ENCODE measurements around the gene KRIT1. TPM values are rescaled to one million over a fixed set of nuclear protein-coding genes. Genes with fewer than 3 reads are reported as not detected.
A peak's percentile ranks its signal among the peaks of the same experiment; 100 is the strongest.

KRIT1 gene
- total RNA-seq, 5 donors from 2014 or later (not counting 1 experiment from before 2014, with no cell fraction given), result 44.8 to 65.6 (median 48.9) TPM

GRCh38 chr7:92253251-92253650, 7.5 kb upstream of the KRIT1 start:
- Mint-ChIP-seq H3K27me3 (no peaks in the 10 kb centered on the region), H3K36me3 (peaks cover 20% of the 10 kb centered on the region), H3K4me3 (no peak overlapping the region), H3K27ac (no peak overlapping the region), H3K9me3 (peaks cover 0 to 5% (median 4%) of the 10 kb centered on the region in 3 donors), H3K4me1 (peaks cover 35 to 47% (median 47%) of the 10 kb centered on the region in 3 donors)
- H3K27ac ChIP-seq (ENCODE audit: low read length), result no peak overlapping the region
- H3K27me3 ChIP-seq (replicated peaks in 1 of 2; ENCODE audit: control insufficient read depth in 2 of 2, extremely low read depth in 1 of 2, insufficient read depth in 2 of 2, low read length in 1 of 2), result no peaks in the 10 kb centered on the region
- H3K4me1 ChIP-seq (ENCODE audit: control insufficient read depth in 1 of 2, extremely low read depth in 1 of 2, insufficient read depth in 2 of 2, low read length in 2 of 2), result peaks cover 0 to 3% of the 10 kb centered on the region in 2 experiments
- ChIA-PET CTCF (no interaction called here), POLR2A (no interaction called here)
- no peaks in the 10 kb centered on the region for H3K9me3 ChIP-seq
- no peak for DNase-seq
- WGBS (ENCODE audit: insufficient coverage), result 88% methylated on average over 1 of the region's 1 CpG
- no peaks in the 10 kb centered on the region for H3K36me3 ChIP-seq (ENCODE audit: control insufficient read depth in 2 of 2, extremely low read depth in 1 of 2, insufficient read depth in 1 of 2, low read length in 1 of 2)
- ATAC-seq (replicated peaks in 1 of 4), result no peak
- no peak overlapping the region for H3K4me3 ChIP-seq (ENCODE audit: control insufficient read depth in 1 of 2, extremely low read depth in 1 of 2, low read length in 1 of 2)

GRCh38 chr7:92251181-92251580, 5.5 kb upstream of the KRIT1 start:
- CTCF ChIA-PET, result interaction anchor here in 1 of 2 donors (1.0 kb wide), 1 partner anchor 10 kb away, joined by 5 read pairs; no protein-coding TSS in a partner anchor
- no peaks in the 10 kb centered on the region for H3K9me3 ChIP-seq
- H3K36me3 Mint-ChIP-seq, result peaks cover 17% of the 10 kb centered on the region
- H3K36me3 ChIP-seq (ENCODE audit: control insufficient read depth in 2 of 2, extremely low read depth in 1 of 2, insufficient read depth in 1 of 2, low read length in 1 of 2), result no peaks in the 10 kb centered on the region
- no peak overlapping the region for H3K27ac ChIP-seq (ENCODE audit: low read length)
- H3K27ac Mint-ChIP-seq, result no peak overlapping the region
- H3K9me3 Mint-ChIP-seq, result peaks cover 0 to 5% (median 4%) of the 10 kb centered on the region in 3 donors
- DNase-seq (no peak), ATAC-seq (replicated peaks in 1 of 4) (no peak)
- POLR2A ChIA-PET, result no interaction called here
- WGBS (ENCODE audit: insufficient coverage), result no CpG with 5 or more reads among the region's 1 CpG
- peaks cover 7 to 17% of the 10 kb centered on the region in 2 experiments for H3K4me1 ChIP-seq (ENCODE audit: control insufficient read depth in 1 of 2, extremely low read depth in 1 of 2, insufficient read depth in 2 of 2, low read length in 2 of 2)
- no peaks in the 10 kb centered on the region for H3K27me3 Mint-ChIP-seq
- peaks cover 51 to 54% (median 53%) of the 10 kb centered on the region in 3 donors for H3K4me1 Mint-ChIP-seq
- H3K4me3 Mint-ChIP-seq, result no peak overlapping the region
- no peak overlapping the region for H3K4me3 ChIP-seq (ENCODE audit: control insufficient read depth in 1 of 2, extremely low read depth in 1 of 2, low read length in 1 of 2)
- H3K27me3 ChIP-seq (replicated peaks in 1 of 2; ENCODE audit: control insufficient read depth in 2 of 2, extremely low read depth in 1 of 2, insufficient read depth in 2 of 2, low read length in 1 of 2), result no peaks in the 10 kb centered on the region

GRCh38 chr7:92250603-92251002, 4.9 kb upstream of the KRIT1 start:
- CTCF ChIA-PET, result interaction anchor here in 1 of 2 donors (1.0 kb wide), 1 partner anchor 10 kb away, joined by 5 read pairs; no protein-coding TSS in a partner anchor
- peaks cover 47 to 50% (median 49%) of the 10 kb centered on the region in 3 donors for H3K4me1 Mint-ChIP-seq

GRCh38 chr7:92246360-92247101, 817 bp upstream of the KRIT1 start:
- DNase-seq (peak in 29 of 35 experiments; percentile 2 to 60 (median 21)), ATAC-seq (replicated peaks in 1 of 4) (peak; percentile 52 to 56 (median 56))
- ChIA-PET POLR2A (interaction anchor here (0.6 to 1.6 kb wide), 6 partner anchors 9 to 847 kb away, joined by 3 to 5 read pairs (median 4); no protein-coding TSS in a partner anchor), CTCF (interaction anchor here (0.6 to 3.0 kb wide), 10 partner anchors 9 to 590 kb away, joined by 3 to 31 read pairs (median 4); partner anchors contain the start of genes GATAD1 (in 2 of the 2), CDK6 (in 1 of the 2), LRRD1 (in 1 of the 2) and PEX1 (in 1 of the 2))
- peak overlapping the region; percentile 86 to 99 (median 99) for H3K4me3 Mint-ChIP-seq
- peaks cover 51 to 60% (median 59%) of the 10 kb centered on the region in 3 donors for H3K4me1 Mint-ChIP-seq
- no peaks in the 10 kb centered on the region for H3K9me3 Mint-ChIP-seq
- H3K27ac Mint-ChIP-seq, result peak overlapping the region; percentile 49 to 86
- H3K36me3 Mint-ChIP-seq, result peaks cover 1% of the 10 kb centered on the region
- H3K9me3 ChIP-seq, result no peaks in the 10 kb centered on the region
- H3K27me3 ChIP-seq (replicated peaks in 1 of 2; ENCODE audit: control insufficient read depth in 2 of 2, extremely low read depth in 1 of 2, insufficient read depth in 2 of 2, low read length in 1 of 2), result no peaks in the 10 kb centered on the region
- H3K4me3 ChIP-seq (ENCODE audit: control insufficient read depth in 1 of 2, extremely low read depth in 1 of 2, low read length in 1 of 2), result peak overlapping the region; percentile 61 to 89
- H3K4me1 ChIP-seq (ENCODE audit: control insufficient read depth in 1 of 2, extremely low read depth in 1 of 2, insufficient read depth in 2 of 2, low read length in 2 of 2), result peaks cover 10 to 25% of the 10 kb centered on the region in 2 experiments
- H3K36me3 ChIP-seq (ENCODE audit: control insufficient read depth in 2 of 2, extremely low read depth in 1 of 2, insufficient read depth in 1 of 2, low read length in 1 of 2), result no peaks in the 10 kb centered on the region
- 0% methylated on average over 21 of the region's 35 CpGs for WGBS (ENCODE audit: insufficient coverage)
- peak overlapping the region; percentile 45 for H3K27ac ChIP-seq (ENCODE audit: low read length)
- H3K27me3 Mint-ChIP-seq, result no peaks in the 10 kb centered on the region

More at GRCh38 chr7:92250603-92251002, 4.9 kb upstream of the KRIT1 start:
- Histone ChIP-seq H3K27me3 (replicated peaks in 1 of 2; ENCODE audit: control insufficient read depth in 2 of 2, extremely low read depth in 1 of 2, insufficient read depth in 2 of 2, low read length in 1 of 2) (no peaks in the 10 kb centered on the region), H3K4me3 (ENCODE audit: control insufficient read depth in 1 of 2, extremely low read depth in 1 of 2, low read length in 1 of 2) (no peak overlapping the region), H3K36me3 (ENCODE audit: control insufficient read depth in 2 of 2, extremely low read depth in 1 of 2, insufficient read depth in 1 of 2, low read length in 1 of 2) (no peaks in the 10 kb centered on the region), H3K27ac (ENCODE audit: low read length) (no peak overlapping the region), H3K4me1 (ENCODE audit: control insufficient read depth in 1 of 2, extremely low read depth in 1 of 2, insufficient read depth in 2 of 2, low read length in 2 of 2) (peaks cover 7 to 17% of the 10 kb centered on the region in 2 experiments), H3K9me3 (no peaks in the 10 kb centered on the region)
- Mint-ChIP-seq H3K36me3 (peaks cover 17% of the 10 kb centered on the region), H3K9me3 (peaks cover 0 to 5% (median 4%) of the 10 kb centered on the region in 3 donors), H3K27me3 (no peaks in the 10 kb centered on the region), H3K4me3 (no peak overlapping the region), H3K27ac (no peak overlapping the region)
- POLR2A ChIA-PET, result interaction anchor here in 1 of 2 donors (0.6 kb wide), 1 partner anchor 159 kb away, joined by 4 read pairs; no protein-coding TSS in a partner anchor
- ATAC-seq (replicated peaks in 1 of 4) (no peak), DNase-seq (no peak)

GRCh38 chr7:92244808-92245486, 767 bp downstream of the KRIT1 start:
- WGBS (ENCODE audit: insufficient coverage), result 0% methylated on average over 5 of the region's 11 CpGs
- Mint-ChIP-seq H3K27me3 (no peaks in the 10 kb centered on the region), H3K4me1 (peaks cover 45 to 55% (median 54%) of the 10 kb centered on the region in 3 donors), H3K36me3 (peaks cover 7% of the 10 kb centered on the region), H3K27ac (peak overlapping the region; percentile 98), H3K9me3 (no peaks in the 10 kb centered on the region), H3K4me3 (peak overlapping the region; percentile 95 to 99 (median 99))
- Histone ChIP-seq H3K27me3 (replicated peaks in 1 of 2; ENCODE audit: control insufficient read depth in 2 of 2, extremely low read depth in 1 of 2, insufficient read depth in 2 of 2, low read length in 1 of 2) (no peaks in the 10 kb centered on the region), H3K36me3 (ENCODE audit: control insufficient read depth in 2 of 2, extremely low read depth in 1 of 2, insufficient read depth in 1 of 2, low read length in 1 of 2) (peaks cover 0 to 6% of the 10 kb centered on the region in 2 donors), H3K27ac (ENCODE audit: low read length) (peak overlapping the region; percentile 87), H3K9me3 (no peaks in the 10 kb centered on the region), H3K4me1 (ENCODE audit: control insufficient read depth in 1 of 2, extremely low read depth in 1 of 2, insufficient read depth in 2 of 2, low read length in 2 of 2) (peaks cover 10 to 25% of the 10 kb centered on the region in 2 experiments), H3K4me3 (ENCODE audit: control insufficient read depth in 1 of 2, extremely low read depth in 1 of 2, low read length in 1 of 2) (peak overlapping the region; percentile 61 to 89)
- CTCF ChIA-PET, result interaction anchor here in 1 of 2 donors (1.0 to 3.0 kb wide), 3 partner anchors 66 to 284 kb away, joined by 3 to 31 read pairs (median 3); partner anchors contain the start of genes GATAD1, LRRD1, PEX1 and RBM48
- DNase-seq, result peak in 15 of 35 experiments; percentile 1 to 61 (median 14)
- POLR2A ChIA-PET, result interaction anchor here in 1 of 2 donors (0.6 to 1.6 kb wide), 4 partner anchors 185 to 872 kb away, joined by 3 to 5 read pairs (median 4); partner anchors contain the start of genes PEX1 and RBM48
- ATAC-seq (replicated peaks in 1 of 4), result peak in 2 of 4 experiments; percentile 0 to 9

GRCh38 chr7:92242972-92243371, 2.7 kb downstream of the KRIT1 start:
- CTCF ChIA-PET, result interaction anchor here in 1 of 2 donors (1.3 kb wide), 1 partner anchor 205 kb away, joined by 3 read pairs; the partner anchor contains the start of gene GATAD1
- H3K4me1 Mint-ChIP-seq, result peaks cover 39 to 52% (median 44%) of the 10 kb centered on the region in 3 donors
- Histone ChIP-seq H3K27me3 (replicated peaks in 1 of 2; ENCODE audit: control insufficient read depth in 2 of 2, extremely low read depth in 1 of 2, insufficient read depth in 2 of 2, low read length in 1 of 2) (no peaks in the 10 kb centered on the region), H3K4me3 (ENCODE audit: control insufficient read depth in 1 of 2, extremely low read depth in 1 of 2, low read length in 1 of 2) (no peak overlapping the region), H3K4me1 (ENCODE audit: control insufficient read depth in 1 of 2, extremely low read depth in 1 of 2, insufficient read depth in 2 of 2, low read length in 2 of 2) (peaks cover 10 to 20% of the 10 kb centered on the region in 2 experiments), H3K9me3 (no peaks in the 10 kb centered on the region), H3K36me3 (ENCODE audit: control insufficient read depth in 2 of 2, extremely low read depth in 1 of 2, insufficient read depth in 1 of 2, low read length in 1 of 2) (peaks cover 0 to 15% of the 10 kb centered on the region in 2 donors), H3K27ac (ENCODE audit: low read length) (no peak overlapping the region)
- H3K27me3 Mint-ChIP-seq, result no peaks in the 10 kb centered on the region
- POLR2A ChIA-PET, result interaction anchor here in 1 of 2 donors (0.6 kb wide), 1 partner anchor 286 kb away, joined by 3 read pairs; the partner anchor contains the start of gene RBM48
- H3K27ac Mint-ChIP-seq, result no peak overlapping the region
- no peaks in the 10 kb centered on the region for H3K9me3 Mint-ChIP-seq
- H3K36me3 Mint-ChIP-seq, result peaks cover 18% of the 10 kb centered on the region
- no CpG with 5 or more reads among the region's 6 CpGs for WGBS (ENCODE audit: insufficient coverage)
- ATAC-seq (replicated peaks in 1 of 4), result no peak
- H3K4me3 Mint-ChIP-seq, result peak overlapping the region in 1 of 3 donors; percentile 31
- DNase-seq, result no peak
